SK-N-SH treated with all-trans-retinoic acid at 6 μM for 48 hours (cell line): Measurements from ENCODE around the gene SLC35G2.

ENCODE experiments used
- ARNTL ChIP-seq: fragments of 450-650 bp; formaldehyde crosslinking; IDR thresholded peaks from 2 replicates; pipeline ENCODE4 v1.5.0; 2020; ENCODE audit warnings: low read depth, mild to moderate bottlenecking, moderate library complexity, borderline replicate concordance
- BACH2 ChIP-seq: fragments of 250-450 bp; sonication (Bioruptor Pico); IDR thresholded peaks from 2 replicates; pipeline ENCODE4 v1.9.0; 2021; ENCODE audit warnings: mild to moderate bottlenecking, borderline replicate concordance
- CREB5 ChIP-seq: fragments of 250-450 bp; sonication (Bioruptor Pico); IDR thresholded peaks from 2 replicates; pipeline ENCODE4 v1.5.1; 2020; ENCODE audit warnings: low read depth, mild to moderate bottlenecking, moderate library complexity
- ESRRG ChIP-seq: fragments of 250-450 bp; sonication (Bioruptor Pico); IDR thresholded peaks from 2 replicates; pipeline ENCODE4 v1.6.1; 2021; ENCODE audit warnings: mild to moderate bottlenecking
- OSR1 ChIP-seq: fragments of 250-450 bp; sonication (Bioruptor Pico); IDR thresholded peaks from 2 replicates; pipeline ENCODE4 v1.8.0; 2022; ENCODE audit warnings: moderate library complexity, mild to moderate bottlenecking, inconsistent platforms
- PATZ1 ChIP-seq: fragments of 250-450 bp; sonication (Bioruptor Pico); IDR thresholded peaks from 2 replicates; pipeline ENCODE4 v1.8.0; 2020; ENCODE audit warnings: mild to moderate bottlenecking, moderate library complexity, borderline replicate concordance
- POU6F1 ChIP-seq: fragments of 250-450 bp; sonication (Bioruptor Pico); IDR thresholded peaks from 2 replicates; pipeline ENCODE4 v1.8.0; 2021; ENCODE audit warnings: low read depth, mild to moderate bottlenecking, moderate library complexity, borderline replicate concordance
- RARB ChIP-seq: fragments of 250-450 bp; sonication (Bioruptor Pico); IDR thresholded peaks from 2 replicates; pipeline ENCODE4 v1.8.0; 2021; ENCODE audit warnings: mild to moderate bottlenecking, moderate library complexity
- SNAI2 ChIP-seq: fragments of 250-450 bp; sonication (Bioruptor Pico); IDR thresholded peaks from 2 replicates; pipeline ENCODE4 v1.5.0; 2020; ENCODE audit warnings: mild to moderate bottlenecking, moderate library complexity
- TCF4 ChIP-seq: fragments of 250-450 bp; sonication (Bioruptor Pico); IDR thresholded peaks from 2 replicates; pipeline ENCODE4 v1.8.0; 2021; ENCODE audit warnings: mild to moderate bottlenecking, moderate library complexity, borderline replicate concordance
- ZC3H10 ChIP-seq: fragments of 250-450 bp; sonication (Bioruptor Pico); IDR thresholded peaks from 2 replicates; pipeline ENCODE4 v1.5.1; 2021; ENCODE audit warnings: mild to moderate bottlenecking, moderate library complexity
- ZFP3 ChIP-seq: fragments of 250-450 bp; sonication (Bioruptor Pico); IDR thresholded peaks from 2 replicates; pipeline ENCODE4 v1.5.0; 2020; ENCODE audit warnings: mild to moderate bottlenecking, moderate library complexity
- ZNF70 ChIP-seq: fragments of 450-650 bp; formaldehyde crosslinking; IDR thresholded peaks from 2 replicates; pipeline ENCODE4 v1.5.0; 2020; ENCODE audit warnings: mild to moderate bottlenecking, moderate library complexity

GRCh38 chr3:136898549-136898948, 79.6 kb downstream of the SLC35G2 start:
- TF ChIP-seq ZFP3 (CRISPR knock-in tag): no peak
- no peak for TF ChIP-seq OSR1 (CRISPR knock-in tag)
- TF ChIP-seq ZC3H10 (CRISPR knock-in tag): no peak
- TF ChIP-seq PATZ1: no peak
- TF ChIP-seq ARNTL: no peak
- no peak for TF ChIP-seq CREB5 (CRISPR knock-in tag)
- TF ChIP-seq SNAI2 (CRISPR knock-in tag): no peak
- TF ChIP-seq ESRRG (CRISPR knock-in tag): no peak
- no peak for TF ChIP-seq RARB (CRISPR knock-in tag)
- TF ChIP-seq ZNF70: no peak
- TF ChIP-seq BACH2 (CRISPR knock-in tag): no peak
- no peak for TF ChIP-seq POU6F1 (CRISPR knock-in tag)
- no peak for TF ChIP-seq TCF4
